Memory B cell (primary cell): ENCODE measurements around the gene B3GALT5.

Experiments used
- ATAC-seq: fragments of 150-1000 bp; cut with Tn5 transposase; 2 replicates; pipeline ENCODE4 v1.10.0; 2021; ENCODE audit warnings: low read depth, mild to moderate bottlenecking, moderate library complexity
- DNase-seq, 2 donors: peaks; one replicate each; pipeline ENCODE4 v3.0.0; 2022; ENCODE audit warnings: low spot score in 2 of 2
- H3K27ac Mint-ChIP-seq: one replicate; pipeline ENCODE4 v1.8.0; 2022; ENCODE audit warnings: mild to moderate bottlenecking, moderate library complexity, mixed read lengths
- H3K27me3 Mint-ChIP-seq: one replicate; pipeline ENCODE4 v1.8.0; 2022; ENCODE audit warnings: mixed read lengths
- H3K36me3 Mint-ChIP-seq: one replicate; pipeline ENCODE4 v1.8.0; 2022; ENCODE audit warnings: mild to moderate bottlenecking, mixed read lengths
- H3K4me1 Mint-ChIP-seq: one replicate; pipeline ENCODE4 v1.8.0; 2022; ENCODE audit warnings: mixed read lengths
- H3K4me3 Mint-ChIP-seq: one replicate; pipeline ENCODE4 v1.8.0; 2022; ENCODE audit warnings: mild to moderate bottlenecking, moderate library complexity, mixed read lengths
- H3K9me3 Mint-ChIP-seq: one replicate; pipeline ENCODE4 v1.8.0; 2022; ENCODE audit warnings: mixed read lengths

The B3GALT5 gene

DNA sequence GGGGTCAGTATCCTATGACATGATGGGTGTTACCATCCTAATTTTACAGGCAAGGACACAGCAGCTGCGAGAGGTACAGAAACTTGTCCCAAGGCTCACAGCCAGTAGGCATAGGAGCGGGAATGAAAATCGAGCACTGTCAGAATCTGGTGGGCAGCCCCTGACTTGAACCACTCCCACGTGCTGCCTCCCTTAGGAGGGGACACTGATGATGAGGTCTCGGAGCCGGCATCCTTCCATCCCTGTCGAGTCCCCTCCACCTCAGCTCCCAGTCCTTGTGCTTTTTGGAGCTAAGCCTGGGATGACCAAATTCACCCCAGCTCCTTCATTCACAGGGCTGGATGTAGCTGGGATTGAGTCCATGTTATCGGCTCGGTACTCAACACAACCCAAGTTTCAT, 49.0 kb downstream of the B3GALT5 start:
- Mint-ChIP-seq H3K36me3 (no peaks in the 10 kb centered on the region), H3K4me1 (no peaks in the 10 kb centered on the region), H3K9me3 (no peaks in the 10 kb centered on the region), H3K27ac (no peak overlapping the region), H3K4me3 (no peak overlapping the region), H3K27me3 (no peaks in the 10 kb centered on the region)
- DNase-seq, result no peak
- ATAC-seq, result no peak

GRCh38 chr21:39662411-39662953, 49.7 kb downstream of the B3GALT5 start:
- Mint-ChIP-seq H3K9me3 (no peaks in the 10 kb centered on the region), H3K27me3 (no peaks in the 10 kb centered on the region), H3K36me3 (no peaks in the 10 kb centered on the region), H3K4me1 (no peaks in the 10 kb centered on the region), H3K27ac (no peak overlapping the region), H3K4me3 (no peak overlapping the region)
- DNase-seq (no peak), ATAC-seq (no peak)

DNA sequence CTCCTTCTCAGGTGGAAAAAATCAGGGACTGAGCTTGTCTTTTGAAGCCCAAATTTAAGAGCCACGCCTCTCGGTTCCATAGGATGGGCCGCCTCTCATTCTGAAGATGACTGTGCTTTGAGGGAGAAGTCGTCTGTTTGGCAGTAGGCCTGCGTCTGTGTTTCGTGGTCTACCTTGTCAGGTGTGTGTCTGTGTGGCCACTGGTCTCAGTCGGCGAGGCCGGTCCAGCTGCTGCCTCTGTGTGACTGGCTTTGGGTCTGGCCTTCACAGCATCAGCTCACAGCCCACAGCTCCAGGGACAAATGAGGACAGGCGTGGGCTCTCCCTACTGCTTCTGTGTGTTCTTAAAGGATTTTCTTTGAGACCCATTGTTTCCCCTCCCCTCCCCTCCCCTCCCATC, 50.3 kb downstream of the B3GALT5 start:
- H3K36me3 Mint-ChIP-seq, result no peaks in the 10 kb centered on the region
- H3K9me3 Mint-ChIP-seq, result no peaks in the 10 kb centered on the region
- DNase-seq, result no peak
- no peaks in the 10 kb centered on the region for H3K4me1 Mint-ChIP-seq
- ATAC-seq, result no peak
- no peaks in the 10 kb centered on the region for H3K27me3 Mint-ChIP-seq
- H3K27ac Mint-ChIP-seq, result no peak overlapping the region
- H3K4me3 Mint-ChIP-seq, result no peak overlapping the region

GRCh38 chr21:39663742-39664492, 51.2 kb downstream of the B3GALT5 start:
- H3K9me3 Mint-ChIP-seq, result no peaks in the 10 kb centered on the region
- H3K4me3 Mint-ChIP-seq, result no peak overlapping the region
- no peaks in the 10 kb centered on the region for H3K4me1 Mint-ChIP-seq

GRCh38 chr21:39664586-39664985, 51.8 kb downstream of the B3GALT5 start:
- no peak overlapping the region for H3K4me3 Mint-ChIP-seq
- no peaks in the 10 kb centered on the region for H3K9me3 Mint-ChIP-seq
- H3K36me3 Mint-ChIP-seq, result no peaks in the 10 kb centered on the region
- H3K4me1 Mint-ChIP-seq, result no peaks in the 10 kb centered on the region
- no peak overlapping the region for H3K27ac Mint-ChIP-seq
- H3K27me3 Mint-ChIP-seq, result no peaks in the 10 kb centered on the region
- DNase-seq, result no peak
- ATAC-seq, result no peak

More at GRCh38 chr21:39663742-39664492, 51.2 kb downstream of the B3GALT5 start:
- Mint-ChIP-seq H3K27ac (no peak overlapping the region), H3K36me3 (no peaks in the 10 kb centered on the region), H3K27me3 (no peaks in the 10 kb centered on the region)
- DNase-seq (no peak), ATAC-seq (no peak)

- Mint-ChIP-seq H3K27ac (no peak overlapping the region), H3K4me3 (no peak overlapping the region), H3K9me3 (no peaks in the 10 kb centered on the region), H3K27me3 (peaks cover 1% of the 10 kb centered on the region), H3K4me1 (no peaks in the 10 kb centered on the region), H3K36me3 (no peaks in the 10 kb centered on the region)
- ATAC-seq (no peak), DNase-seq (no peak)
Measured at GRCh38 chr21:39666026-39666425, 53.3 kb downstream of the B3GALT5 start.

DNA sequence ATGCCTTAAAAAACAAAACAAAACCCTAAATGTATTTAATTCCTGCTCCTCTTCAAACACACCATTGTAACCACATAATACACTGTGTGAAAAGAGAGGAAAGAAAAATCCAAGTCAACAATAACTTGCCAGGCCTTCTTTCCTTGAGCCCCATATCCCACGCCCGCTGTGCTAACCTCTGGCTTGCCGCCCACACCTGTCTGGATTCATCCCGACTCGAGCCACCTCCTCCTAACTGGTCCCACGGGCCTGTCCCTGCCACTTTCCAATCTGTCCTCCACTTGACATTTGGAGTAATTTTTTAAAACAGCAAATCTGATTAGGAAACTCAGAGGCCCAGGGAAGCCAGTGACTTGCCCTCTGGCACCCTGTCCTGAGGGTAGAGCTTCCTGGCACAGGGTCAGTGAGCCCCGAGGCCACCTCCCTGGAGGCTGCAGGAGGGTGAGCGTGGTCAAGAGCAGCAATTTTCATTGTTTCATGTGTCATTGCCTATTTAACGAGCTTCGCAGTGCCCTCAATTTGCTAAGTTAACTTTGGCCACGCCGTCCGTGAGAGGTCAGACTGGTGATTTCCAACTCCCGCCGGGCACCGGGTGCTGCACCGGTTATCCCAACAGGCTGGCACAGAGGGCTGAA, 54.1 kb downstream of the B3GALT5 start:
- Mint-ChIP-seq H3K4me1 (no peaks in the 10 kb centered on the region), H3K36me3 (no peaks in the 10 kb centered on the region), H3K27ac (no peak overlapping the region), H3K27me3 (peaks cover 3% of the 10 kb centered on the region), H3K9me3 (no peaks in the 10 kb centered on the region), H3K4me3 (no peak overlapping the region)
- ATAC-seq, result no peak
- no peak for DNase-seq

- H3K4me1 Mint-ChIP-seq, result no peaks in the 10 kb centered on the region
- no peaks in the 10 kb centered on the region for H3K36me3 Mint-ChIP-seq
- H3K27ac Mint-ChIP-seq, result no peak overlapping the region
- no peak overlapping the region for H3K4me3 Mint-ChIP-seq
- DNase-seq (no peak), ATAC-seq (no peak)
- H3K9me3 Mint-ChIP-seq, result no peaks in the 10 kb centered on the region
- peaks cover 3% of the 10 kb centered on the region for H3K27me3 Mint-ChIP-seq
Measured at GRCh38 chr21:39667353-39667891, 54.7 kb downstream of the B3GALT5 start.

- Mint-ChIP-seq H3K27me3 (peaks cover 4% of the 10 kb centered on the region), H3K4me1 (no peaks in the 10 kb centered on the region), H3K9me3 (no peaks in the 10 kb centered on the region), H3K36me3 (no peaks in the 10 kb centered on the region), H3K27ac (no peak overlapping the region), H3K4me3 (no peak overlapping the region)
- ATAC-seq (no peak), DNase-seq (no peak)
Measured at GRCh38 chr21:39668369-39668768, 55.6 kb downstream of the B3GALT5 start.

DNA sequence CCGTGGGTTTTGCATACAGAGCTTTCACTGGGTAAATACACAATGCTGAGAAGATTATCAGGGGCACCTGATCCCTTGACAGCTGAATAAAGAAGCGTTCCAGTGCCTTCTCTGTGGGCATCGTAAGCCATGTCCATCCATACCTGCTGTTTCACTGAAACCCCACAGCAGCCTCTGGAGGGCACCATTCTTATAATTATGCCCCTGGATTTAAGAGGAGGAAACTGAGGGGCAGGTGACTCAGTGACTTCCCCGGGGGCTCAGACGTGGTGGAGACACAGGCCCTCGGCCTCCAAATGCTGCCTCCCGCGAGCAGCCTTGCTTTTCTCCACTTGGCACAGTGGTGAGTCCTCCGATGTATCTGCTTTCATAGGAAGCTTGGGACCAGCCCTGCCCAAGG, 56.7 kb downstream of the B3GALT5 start:
- Mint-ChIP-seq H3K27me3 (peaks cover 10% of the 10 kb centered on the region), H3K4me1 (no peaks in the 10 kb centered on the region), H3K9me3 (no peaks in the 10 kb centered on the region), H3K27ac (no peak overlapping the region), H3K36me3 (no peaks in the 10 kb centered on the region), H3K4me3 (no peak overlapping the region)
- ATAC-seq (no peak), DNase-seq (no peak)

GRCh38 chr21:39669976-39670661, 57.4 kb downstream of the B3GALT5 start:
- no peak for DNase-seq
- Mint-ChIP-seq H3K4me1 (no peaks in the 10 kb centered on the region), H3K27me3 (peaks cover 13% of the 10 kb centered on the region), H3K36me3 (no peaks in the 10 kb centered on the region), H3K27ac (no peak overlapping the region), H3K4me3 (no peak overlapping the region), H3K9me3 (no peaks in the 10 kb centered on the region)
- no peak for ATAC-seq

DNA sequence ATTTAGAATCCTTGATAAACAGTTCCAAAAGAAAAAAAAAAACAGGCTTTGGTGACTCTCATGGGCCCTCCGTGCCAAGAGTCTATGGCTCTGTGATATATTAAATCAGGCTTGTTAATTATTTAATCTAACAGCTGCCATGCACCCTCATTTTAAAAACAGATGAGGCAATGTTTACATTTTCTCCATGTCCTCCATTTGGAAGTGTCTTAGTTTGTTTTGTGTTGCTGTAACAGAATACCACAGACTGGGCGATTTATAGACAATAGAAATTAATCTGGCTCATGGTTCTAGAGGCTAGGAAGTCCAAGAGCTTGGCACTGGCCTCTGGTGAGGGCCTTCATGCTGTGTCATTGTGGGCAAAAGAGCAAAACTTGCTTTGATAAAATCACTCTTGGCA, 58.0 kb downstream of the B3GALT5 start:
- no peaks in the 10 kb centered on the region for H3K4me1 Mint-ChIP-seq
- H3K27me3 Mint-ChIP-seq, result peaks cover 16% of the 10 kb centered on the region
- H3K27ac Mint-ChIP-seq, result no peak overlapping the region
- no peaks in the 10 kb centered on the region for H3K36me3 Mint-ChIP-seq
- DNase-seq, result no peak
- H3K9me3 Mint-ChIP-seq, result no peaks in the 10 kb centered on the region
- no peak for ATAC-seq
- H3K4me3 Mint-ChIP-seq, result no peak overlapping the region

DNA sequence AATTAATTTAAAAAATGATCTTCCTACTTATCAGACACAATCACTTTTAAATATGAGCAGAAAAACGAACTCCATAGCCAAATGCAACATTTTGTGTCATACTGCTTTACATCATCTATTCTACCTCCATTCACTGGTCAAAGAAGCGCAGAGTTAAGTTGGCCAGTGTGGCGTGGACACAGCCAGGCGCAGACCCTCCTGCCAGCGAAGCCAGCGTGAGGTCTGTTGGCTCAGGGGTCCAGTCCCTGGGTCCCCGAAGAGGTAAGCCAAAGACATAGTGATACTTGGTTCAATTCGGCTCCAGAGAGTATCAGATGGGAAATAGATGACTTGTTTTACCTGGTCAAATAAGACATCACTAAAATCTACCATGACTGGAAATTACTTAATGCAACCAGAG, 59.2 kb downstream of the B3GALT5 start:
- H3K4me1 Mint-ChIP-seq, result no peaks in the 10 kb centered on the region
- H3K27ac Mint-ChIP-seq, result no peak overlapping the region
- ATAC-seq, result no peak
- peaks cover 16% of the 10 kb centered on the region for H3K27me3 Mint-ChIP-seq
- H3K36me3 Mint-ChIP-seq, result no peaks in the 10 kb centered on the region
- no peak overlapping the region for H3K4me3 Mint-ChIP-seq
- H3K9me3 Mint-ChIP-seq, result no peaks in the 10 kb centered on the region
- DNase-seq, result no peak

- DNase-seq (no peak), ATAC-seq (no peak)
- H3K36me3 Mint-ChIP-seq, result no peaks in the 10 kb centered on the region
- H3K27me3 Mint-ChIP-seq, result peaks cover 16% of the 10 kb centered on the region
- H3K4me3 Mint-ChIP-seq, result no peak overlapping the region
- H3K4me1 Mint-ChIP-seq, result no peaks in the 10 kb centered on the region
- no peak overlapping the region for H3K27ac Mint-ChIP-seq
- H3K9me3 Mint-ChIP-seq, result no peaks in the 10 kb centered on the region
Measured at GRCh38 chr21:39673163-39673562, 60.4 kb downstream of the B3GALT5 start.
